HEK293T (cell line): ENCODE data around the gene CGREF1.

ENCODE experiments used
- CTCF ChIA-PET: fragments of 350-600 bp; formaldehyde crosslinking; extraction: SDS; loops from one replicate; lab custom pipeline; 2021; ENCODE audit warnings: antibody characterized with exemption, inconsistent platforms; lab: Yijun Ruan, JAX
- POLR2A ChIA-PET: fragments of 350-600 bp; formaldehyde crosslinking; extraction: SDS; loops from one replicate; lab custom pipeline; 2020; ENCODE audit warnings: antibody characterized with exemption, inconsistent platforms; lab: Yijun Ruan, JAX
- DNase-seq: peaks from one replicate; pipeline ENCODE4 v3.0.0; 2012; ENCODE audit warnings: mixed read lengths; ENCODE audit errors: extremely low spot score
- ARNT ChIP-seq: fragments of 450-650 bp; IDR thresholded peaks from 2 replicates; pipeline ENCODE4 v1.6.1; 2017; ENCODE audit warnings: mild to moderate bottlenecking
- BHLHE40 ChIP-seq: fragments of 450-650 bp; IDR thresholded peaks from 2 replicates; pipeline ENCODE4 v1.6.1; 2016; ENCODE audit warnings: mild to moderate bottlenecking, moderate library complexity, borderline replicate concordance
- CTBP1 ChIP-seq: fragments of 450-650 bp; IDR thresholded peaks from 2 replicates; pipeline ENCODE4 v1.6.1; 2016; ENCODE audit warnings: borderline replicate concordance
- ELF4 ChIP-seq: fragments of 450-650 bp; IDR thresholded peaks from 2 replicates; pipeline ENCODE4 v1.6.1; 2017; ENCODE audit warnings: antibody characterized with exemption
- FOXA1 ChIP-seq: fragments of 450-650 bp; IDR thresholded peaks from 2 replicates; pipeline ENCODE4 v1.6.1; 2016; ENCODE audit warnings: mild to moderate bottlenecking
- FOXK2 ChIP-seq: fragments of 450-650 bp; IDR thresholded peaks from 2 replicates; pipeline ENCODE4 v1.6.1; 2016; ENCODE audit warnings: mild to moderate bottlenecking
- FOXM1 ChIP-seq: fragments of 450-650 bp; IDR thresholded peaks from 2 replicates; pipeline ENCODE4 v1.6.1; 2017; ENCODE audit warnings: mild to moderate bottlenecking, borderline replicate concordance
- HDGF ChIP-seq: fragments of 450-650 bp; IDR thresholded peaks from 2 replicates; pipeline ENCODE4 v1.6.1; 2017; ENCODE audit warnings: antibody characterized with exemption, borderline replicate concordance
- L3MBTL2 ChIP-seq: fragments of 450-650 bp; conservative IDR thresholded peaks from 2 replicates; pipeline ENCODE4 v1.6.1; 2016; ENCODE audit warnings: mild to moderate bottlenecking
- LEF1 ChIP-seq: fragments of 450-650 bp; IDR thresholded peaks from 2 replicates; pipeline ENCODE4 v1.6.1; 2017; ENCODE audit warnings: mild to moderate bottlenecking, borderline replicate concordance
- NFRKB ChIP-seq: fragments of 450-650 bp; IDR thresholded peaks from 2 replicates; pipeline ENCODE4 v1.6.1; 2016; ENCODE audit warnings: mild to moderate bottlenecking, moderate library complexity
- PKNOX1 ChIP-seq: fragments of 450-650 bp; IDR thresholded peaks from 2 replicates; pipeline ENCODE4 v1.6.1; 2016
- SP1 ChIP-seq: fragments of 450-650 bp; IDR thresholded peaks from 2 replicates; pipeline ENCODE4 v1.6.1; 2017
- SUZ12 ChIP-seq: fragments of 450-650 bp; IDR thresholded peaks from 2 replicates; pipeline ENCODE4 v1.6.1; 2016; ENCODE audit warnings: mild to moderate bottlenecking
- TARDBP ChIP-seq: fragments of 450-650 bp; IDR thresholded peaks from 2 replicates; pipeline ENCODE4 v1.6.1; 2016
- ZNF384 ChIP-seq: fragments of 450-650 bp; IDR thresholded peaks from 2 replicates; pipeline ENCODE4 v1.6.1; 2016

The CGREF1 gene

DNA sequence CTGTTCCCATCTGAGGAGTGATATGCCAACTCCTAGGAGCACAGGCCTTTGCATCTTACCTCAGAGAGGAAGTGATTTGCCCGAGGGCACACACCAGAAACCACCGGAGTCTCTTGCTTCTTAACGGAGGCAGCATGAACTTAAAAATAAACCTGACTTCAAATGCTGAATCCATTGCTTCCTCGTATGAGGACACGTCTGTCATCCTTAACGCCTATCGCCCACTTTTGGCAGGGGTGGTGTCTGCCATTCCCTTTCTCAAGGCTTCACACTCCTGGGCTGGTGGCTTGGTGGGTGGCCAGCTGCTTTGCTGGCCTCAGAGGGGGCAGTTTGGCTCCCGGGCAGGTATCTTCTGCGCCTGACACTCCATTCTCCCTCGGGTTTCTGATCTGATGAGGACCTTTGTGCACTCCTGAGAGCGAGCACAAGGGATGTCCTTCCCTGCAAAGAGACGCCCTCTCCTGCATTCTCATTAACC, 16.6 kb upstream of the CGREF1 start:
- CTCF ChIA-PET = no interaction called here
- DNase-seq = no peak
- POLR2A ChIA-PET = no interaction called here
- TF ChIP-seq FOXM1 = no peak
- TF ChIP-seq FOXK2 = no peak
- no peak for TF ChIP-seq PKNOX1
- TF ChIP-seq ZNF384 = no peak
- no peak for TF ChIP-seq ARNT
- no peak for TF ChIP-seq TARDBP
- no peak for TF ChIP-seq SP1
- no peak for TF ChIP-seq CTBP1
- TF ChIP-seq BHLHE40 = no peak
- TF ChIP-seq FOXA1 = no peak

DNA sequence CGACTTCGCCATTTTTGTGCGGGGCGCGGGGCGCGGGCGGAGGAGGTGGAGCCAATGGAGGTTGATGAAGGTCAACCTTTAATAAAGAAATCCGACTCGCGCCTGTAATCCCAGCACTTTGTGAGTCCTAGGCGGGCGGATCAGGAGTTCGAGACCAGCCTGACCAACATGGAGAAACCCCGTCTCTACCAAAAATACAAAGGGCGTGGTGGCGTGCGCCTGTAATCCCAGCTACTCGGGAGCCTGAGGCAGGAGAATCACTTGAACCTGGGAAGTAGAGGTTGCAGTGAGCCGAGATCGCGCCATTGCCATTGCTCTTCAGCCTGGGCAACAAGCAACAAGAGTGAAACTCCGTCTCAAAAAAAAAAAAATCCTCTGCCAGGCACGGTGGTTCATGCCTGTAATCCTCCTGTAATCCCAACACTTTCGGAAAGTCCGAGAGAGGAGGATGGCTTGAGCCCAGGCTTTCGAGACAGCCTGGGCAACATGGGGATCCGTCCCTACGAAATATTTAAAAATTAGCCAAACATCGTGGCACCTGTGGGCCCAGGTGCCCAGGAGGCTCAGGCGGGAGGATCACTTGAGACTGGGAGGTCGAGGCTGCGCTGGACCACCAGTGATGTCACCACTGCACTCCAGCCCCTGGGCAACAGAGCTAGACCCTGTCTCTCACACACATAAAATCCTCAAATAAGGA, 16.0 kb upstream of the CGREF1 start:
- CTCF ChIA-PET = interaction anchor here (1.0 kb wide), 2 partner anchors 57 to 169 kb away, joined by 3 to 4 read pairs; no protein-coding TSS in a partner anchor

GRCh38 chr2:27133905-27134780, 15.2 kb upstream of the CGREF1 start, which contains the start of gene PREB:
TSS of gene PREB (minus strand) at chr2:27134636. CDS start at chr2:27134421, 215 bp downstream.
- TF ChIP-seq ZNF384 (no peak), ARNT (no peak)
- peak; percentile 100 for DNase-seq
- ChIA-PET CTCF (interaction anchor here (0.7 to 1.1 kb wide), 5 partner anchors 17 to 169 kb away, joined by 3 to 5 read pairs (median 3); no protein-coding TSS in a partner anchor), POLR2A (interaction anchor here (0.7 to 2.9 kb wide), 9 partner anchors 10 to 83 kb away, joined by 3 to 42 read pairs (median 3); partner anchors contain the start of genes ABHD1, AGBL5 and TCF23)

More for the DNA sequence above, 16.0 kb upstream of the CGREF1 start:
- DNase-seq = no peak
- TF ChIP-seq ZNF384 (no peak), FOXM1 (no peak), BHLHE40 (no peak), TARDBP (no peak), NFRKB (no peak), SP1 (no peak), PKNOX1 (no peak), SUZ12 (no peak), L3MBTL2 (no peak), FOXA1 (no peak), ELF4 (no peak), LEF1 (no peak), ARNT (no peak), HDGF (no peak), CTBP1 (no peak), FOXK2 (no peak)
- POLR2A ChIA-PET = interaction anchor here (1.2 to 2.9 kb wide), 3 partner anchors 11 to 16 kb away, joined by 4 to 42 read pairs (median 4); partner anchors contain the start of gene ABHD1

DNA sequence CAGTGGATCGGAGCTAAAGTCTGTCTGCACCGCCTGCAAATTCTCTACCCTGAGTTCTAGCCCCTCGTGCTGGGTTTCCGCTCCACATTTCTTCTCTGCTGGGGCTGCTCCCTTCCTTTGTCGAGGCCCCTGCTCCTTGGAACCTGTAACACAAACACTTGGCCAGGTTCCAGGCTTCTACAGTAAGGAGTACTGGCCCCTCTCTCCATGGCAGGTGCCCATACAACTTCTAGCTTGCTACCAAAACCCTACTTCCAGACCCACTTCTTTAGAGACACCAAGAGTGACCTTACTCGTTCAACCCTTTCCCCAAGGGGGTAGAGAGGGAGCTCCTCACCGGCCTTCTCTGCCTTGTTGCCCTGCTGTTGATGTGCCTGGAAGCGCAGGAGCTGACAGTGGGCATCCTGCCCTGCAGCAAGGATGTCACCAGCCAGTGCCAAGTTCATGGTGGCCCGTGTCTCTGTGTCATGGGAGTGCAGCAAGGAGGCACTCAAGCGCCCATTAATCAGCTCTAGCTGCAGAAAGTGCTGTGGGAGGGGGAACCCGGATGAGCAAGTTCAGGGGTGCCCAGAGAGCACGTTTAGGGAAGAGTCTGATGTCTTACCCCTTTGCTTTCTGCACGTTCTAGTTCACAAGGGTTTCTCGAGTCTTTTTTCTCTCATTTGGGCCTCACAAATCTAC, 14.4 kb upstream of the CGREF1 start:
- CTCF ChIA-PET = interaction anchor here (0.6 to 1.1 kb wide), 4 partner anchors 17 to 80 kb away, joined by 3 to 5 read pairs (median 4); no protein-coding TSS in a partner anchor
- DNase-seq = no peak
- POLR2A ChIA-PET = interaction anchor here (0.7 to 2.9 kb wide), 7 partner anchors 9 to 82 kb away, joined by 3 to 42 read pairs (median 3); partner anchors contain the start of genes ABHD1, AGBL5 and TCF23
- TF ChIP-seq BHLHE40 = no peak
- TF ChIP-seq SUZ12 = no peak
- TF ChIP-seq FOXM1 = no peak
- TF ChIP-seq ZNF384 = no peak
- TF ChIP-seq LEF1 = no peak
- no peak for TF ChIP-seq ELF4
- no peak for TF ChIP-seq ARNT
- TF ChIP-seq HDGF = no peak
- TF ChIP-seq FOXK2 = no peak

- POLR2A ChIA-PET = no interaction called here
- CTCF ChIA-PET = interaction anchor here (0.6 kb wide), 1 partner anchor 149 kb away, joined by 3 read pairs; no protein-coding TSS in a partner anchor
These were observed 12.5 kb upstream of the CGREF1 start for GRCh38 chr2:27131429-27131828.

DNA sequence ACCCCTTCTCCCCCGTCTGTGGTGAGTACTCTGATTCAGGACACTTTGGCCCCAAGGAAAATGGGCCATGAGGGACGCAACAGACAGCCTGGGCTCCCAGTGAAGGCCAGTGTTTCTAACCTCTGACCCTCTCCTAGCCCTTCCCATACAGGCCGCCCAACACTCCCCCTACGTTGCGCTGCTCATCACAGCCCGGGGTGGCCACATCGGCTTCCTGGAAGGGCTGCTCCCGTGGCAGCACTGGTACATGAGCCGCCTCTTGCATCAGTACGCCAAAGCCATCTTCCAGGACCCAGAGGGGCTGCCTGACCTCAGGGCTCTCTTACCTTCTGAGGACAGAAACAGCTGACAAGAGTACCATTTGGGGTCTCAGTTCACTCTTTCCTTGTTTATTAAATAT, 11.5 kb upstream of the CGREF1 start:
- ChIA-PET CTCF (no interaction called here), POLR2A (no interaction called here)
- no peak for DNase-seq
- no peak for TF ChIP-seq TARDBP
- no peak for TF ChIP-seq FOXM1
- TF ChIP-seq PKNOX1 = no peak
- TF ChIP-seq BHLHE40 = no peak
- TF ChIP-seq LEF1 = no peak
- TF ChIP-seq SP1 = no peak
- TF ChIP-seq HDGF = no peak
- no peak for TF ChIP-seq FOXA1

More at GRCh38 chr2:27131429-27131828, 12.5 kb upstream of the CGREF1 start:
- no peak for DNase-seq
- TF ChIP-seq L3MBTL2 = no peak
